Lower leg skin (tissue), 4 donors: ENCODE data around the gene MYH7B. TPM values are rescaled to one million over a fixed set of nuclear protein-coding genes. Genes with fewer than 3 reads are reported as not detected.

Experiments
- DNase-seq, 2 donors: peaks; one replicate each; pipeline ENCODE4 v3.0.0-alpha.2; 2019; ENCODE audit warnings: low spot score in 2 of 2
- H3K4me3 ChIP-seq: fragments of 200-600 bp; sonication (generic); 2 replicates; pipeline ENCODE4 v1.5.1; 2017; ENCODE audit warnings: mild to moderate bottlenecking, low read depth; ENCODE audit not compliant: poor library complexity, severe bottlenecking
- CTCF ChIP-seq, 3 donors: fragments of 450-650 bp; IDR thresholded peaks; one replicate each; pipeline ENCODE4 v1.5.1; 2016; ENCODE audit warnings: antibody characterized with exemption in 3 of 3, mild to moderate bottlenecking in 3 of 3, moderate library complexity in 2 of 3
- POLR2A ChIP-seq, 2 donors: fragments of 450-650 bp; IDR thresholded peaks; one replicate each; pipeline ENCODE4 v1.6.1; 2016 to 2017; ENCODE audit warnings: antibody characterized with exemption in 2 of 2, mild to moderate bottlenecking in 1 of 2, moderate library complexity in 1 of 2
- whole genome bisulfite sequencing, 2 donors: methylation state at CpG; one replicate each; pipeline ENCODE4 v1.1.5; 2018; 5-methylcytosine and 5-hydroxymethylcytosine counted together
- intact Hi-C: fragments of 100-400 bp; cut with DNase I; formaldehyde crosslinking; loops from one replicate; pipeline ENCODE4 v1.15.0; 2023; ENCODE audit warnings: low total_unique reads
- total RNA-seq, 4 donors: library from RNA; depleted of rRNA; stranded (reverse); fragments of >200 nt; gene quantifications; one replicate each; pipeline ENCODE4 v1.1.0, GENCODE V29; 2016

Gene MYH7B
- total RNA-seq, 4 donors from 2014 or later, result 0.10 to 0.27 (median 0.18) TPM

GRCh38 chr20:34948030-34948429 lies 7.6 kb upstream of the MYH7B start:
- TF ChIP-seq CTCF (IDR thresholded peaks at IDR 0.05), result no peak
- no peak for TF ChIP-seq POLR2A (IDR thresholded peaks at IDR 0.05)
- DNase-seq, result no peak
- no peak overlapping the region for H3K4me3 ChIP-seq
- intact Hi-C loops, result no loop called here

GRCh38 chr20:34949120-34949519 lies 6.5 kb upstream of the MYH7B start:
- TF ChIP-seq POLR2A (IDR thresholded peaks at IDR 0.05) (no peak), CTCF (IDR thresholded peaks at IDR 0.05) (no peak)
- intact Hi-C loops, result no loop called here
- H3K4me3 ChIP-seq, result no peak overlapping the region
- no peak for DNase-seq
- WGBS, 2 donors, result 89 to 95% methylated on average over 6 of the region's 6 CpGs

- TF ChIP-seq POLR2A (IDR thresholded peaks at IDR 0.05) (no peak), CTCF (IDR thresholded peaks at IDR 0.05) (no peak)
- intact Hi-C loops, result no loop called here
- H3K4me3 ChIP-seq, result no peak overlapping the region
- DNase-seq, result no peak
- 73 to 81% methylated on average over 2 of the region's 2 CpGs for WGBS, 2 donors
Measured at GRCh38 chr20:34951252-34951651, 4.4 kb upstream of the MYH7B start.

GRCh38 chr20:34951652-34952051 lies 4.0 kb upstream of the MYH7B start:
- intact Hi-C loops, result no loop called here
- TF ChIP-seq POLR2A (IDR thresholded peaks at IDR 0.05), result no peak
- TF ChIP-seq CTCF (IDR thresholded peaks at IDR 0.05), result no peak
- WGBS, 2 donors, result 75 to 87% methylated on average over 8 of the region's 8 CpGs

GRCh38 chr20:34952671-34953070 lies 3.0 kb upstream of the MYH7B start:
- H3K4me3 ChIP-seq, result no peak overlapping the region
- DNase-seq, result no peak
- 53 to 62% methylated on average over 5 of the region's 5 CpGs for WGBS, 2 donors
- intact Hi-C loops, result no loop called here
- TF ChIP-seq POLR2A (IDR thresholded peaks at IDR 0.05) (no peak), CTCF (IDR thresholded peaks at IDR 0.05) (no peak)

More at GRCh38 chr20:34951652-34952051, 4.0 kb upstream of the MYH7B start:
- no peak overlapping the region for H3K4me3 ChIP-seq
- DNase-seq, result no peak

GRCh38 chr20:34953960-34954359 lies 1.7 kb upstream of the MYH7B start:
- 68 to 77% methylated on average over 7 of the region's 7 CpGs for WGBS, 2 donors
- intact Hi-C loops, result no loop called here
- TF ChIP-seq CTCF (IDR thresholded peaks at IDR 0.05) (no peak), POLR2A (IDR thresholded peaks at IDR 0.05) (no peak)
- H3K4me3 ChIP-seq, result no peak overlapping the region
- DNase-seq, result no peak
